Thymus (tissue), 11 donors: ENCODE measurements around the gene IL34. TPM values are rescaled to one million over a fixed set of nuclear protein-coding genes. Genes with fewer than 3 reads are reported as not detected.
A peak's percentile ranks its signal among the peaks of the same experiment; 100 is the strongest.
"Not testable (repeated sequence)": the region's sequence is repeated elsewhere in the genome, so short reads cannot be mapped to it uniquely, and the experiment has no call there.

Experiments used
- DNase-seq, 9 donors: peaks; one replicate each; pipeline ENCODE4 v3.0.0-alpha.2; 2013; ENCODE audit warnings: low spot score in 9 of 9, low read depth in 6 of 9, missing footprints in 1 of 9
- H3K27ac ChIP-seq, 2 donors: one replicate each; pipeline ENCODE4 v1.5.1; 2013; ENCODE audit warnings: control low read depth in 1 of 2, low read depth in 1 of 2, low read length in 1 of 2, mild to moderate bottlenecking in 1 of 2, moderate library complexity in 1 of 2
- H3K27me3 ChIP-seq, 2 donors: one replicate each; pipeline ENCODE4 v1.5.1; 2013; ENCODE audit warnings: low read length in 1 of 2; ENCODE audit not compliant: control insufficient read depth in 2 of 2, insufficient read depth in 1 of 2
- H3K36me3 ChIP-seq, 2 donors: one replicate each; pipeline ENCODE4 v1.5.1; 2013; ENCODE audit warnings: low read length in 1 of 2, mild to moderate bottlenecking in 1 of 2, moderate library complexity in 1 of 2; ENCODE audit not compliant: control insufficient read depth in 2 of 2, insufficient read depth in 2 of 2
- H3K4me1 ChIP-seq, 2 donors: one replicate each; pipeline ENCODE4 v1.5.1; 2013; ENCODE audit warnings: low read length in 2 of 2; ENCODE audit not compliant: control insufficient read depth in 2 of 2, insufficient read depth in 2 of 2
- H3K4me3 ChIP-seq, 2 donors: one replicate each; pipeline ENCODE4 v1.5.1; 2013; ENCODE audit warnings: low read length in 2 of 2, control low read depth in 1 of 2, mild to moderate bottlenecking in 1 of 2
- H3K9me3 ChIP-seq, 2 donors: one replicate each; pipeline ENCODE4 v1.5.1; 2013; ENCODE audit warnings: low read length in 1 of 2, mild to moderate bottlenecking in 1 of 2; ENCODE audit not compliant: control insufficient read depth in 2 of 2, insufficient read depth in 1 of 2
- WGBS: extraction: QIAGEN DNeasy Blood & Tissue Kit; methylation state at CpG from one replicate; pipeline ENCODE4 v1.1.7; 2013; 5-methylcytosine and 5-hydroxymethylcytosine counted together
- polyA plus RNA-seq: library from polyadenylated mRNA; stranded (reverse); fragments of 200-250 nt; gene quantifications from one replicate; pipeline ENCODE4 v1.2.3, GENCODE V29; 2013
- total RNA-seq: library from RNA; stranded (reverse); fragments of 120-200 nt; gene quantifications from one replicate; pipeline ENCODE4 v1.2.4, GENCODE V29; 2013
- donor health status: healthy.

The IL34 gene
- total and polyA plus RNA-seq, 2 donors, result 4.7 to 10.1 TPM

- H3K27me3 ChIP-seq, H3K9me3 ChIP-seq, H3K4me3 ChIP-seq, H3K27ac ChIP-seq, H3K4me1 ChIP-seq, DNase-seq: not testable (repeated sequence)
- peaks cover 78 to 82% of the 10 kb centered on the region in 2 donors for H3K36me3 ChIP-seq
- 98% methylated on average over 4 of the region's 4 CpGs for WGBS
These were observed 24.6 kb downstream of the IL34 start for GRCh38 chr16:70670938-70671337.

GRCh38 chr16:70674221-70675014 is 28.1 kb downstream of the IL34 start:
- H3K27me3 ChIP-seq, result no peaks in the 10 kb centered on the region
- WGBS, result 96% methylated on average over 18 of the region's 18 CpGs
- no peak for DNase-seq
- H3K27ac ChIP-seq, result no peak overlapping the region
- H3K9me3 ChIP-seq, result no peaks in the 10 kb centered on the region
- H3K36me3 ChIP-seq, result peaks cover 86 to 87% of the 10 kb centered on the region in 2 donors
- no peaks in the 10 kb centered on the region for H3K4me1 ChIP-seq
- H3K4me3 ChIP-seq, result no peak overlapping the region

GRCh38 chr16:70675851-70676513 is 29.6 kb downstream of the IL34 start:
- Histone ChIP-seq H3K27ac (peak overlapping the region in 1 of 2 donors; percentile 2), H3K9me3 (no peaks in the 10 kb centered on the region), H3K4me3 (no peak overlapping the region), H3K4me1 (peaks cover 0 to 10% of the 10 kb centered on the region in 2 donors), H3K36me3 (peaks cover 84 to 87% of the 10 kb centered on the region in 2 donors), H3K27me3 (no peaks in the 10 kb centered on the region)
- no peak for DNase-seq
- WGBS, result 98% methylated on average over 7 of the region's 7 CpGs

DNA sequence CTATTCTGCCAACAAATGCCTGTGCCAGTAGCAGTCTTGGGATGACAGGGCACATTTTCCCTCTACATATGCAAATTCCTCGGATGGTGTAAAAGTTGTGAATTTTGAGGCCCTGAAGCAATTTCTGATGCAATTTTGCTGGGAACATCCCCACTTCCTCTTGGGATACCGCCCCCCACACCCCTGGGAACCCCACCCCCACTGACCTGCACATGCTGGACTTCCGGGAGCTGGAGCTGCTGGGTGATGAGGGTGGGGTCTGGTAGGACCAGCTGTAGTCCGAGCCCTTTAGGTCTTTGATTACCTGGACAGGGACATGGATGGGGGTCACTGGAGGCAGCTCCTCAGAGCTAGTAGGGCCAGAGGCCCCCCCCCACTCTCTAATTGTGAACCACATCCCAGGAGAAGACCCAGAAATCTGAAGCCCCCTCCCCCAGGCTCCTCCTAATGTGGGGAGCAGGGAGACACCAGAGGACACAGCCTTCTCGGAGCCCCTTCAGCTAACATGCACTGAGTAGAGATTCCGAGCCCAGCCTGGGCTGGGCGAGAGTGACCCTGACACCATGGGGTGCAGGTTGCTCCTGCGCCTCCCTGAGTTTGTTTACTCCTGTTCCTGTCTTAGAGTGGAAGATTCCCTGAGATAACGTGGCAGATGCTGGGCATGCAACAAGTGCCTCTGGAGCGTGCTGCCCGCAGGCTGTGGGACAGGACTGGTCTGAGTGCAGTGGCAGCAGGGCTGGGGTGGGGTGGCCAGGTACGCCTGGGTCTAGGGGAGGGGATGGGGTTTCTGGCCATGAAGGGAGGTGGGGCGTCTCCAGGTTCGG is 30.5 kb downstream of the IL34 start:
- 95% methylated on average over 14 of the region's 14 CpGs for WGBS
- H3K36me3 ChIP-seq, result peaks cover 78 to 80% of the 10 kb centered on the region in 2 donors
- H3K27ac ChIP-seq, result no peak overlapping the region

GRCh38 chr16:70677499-70678120 is 31.3 kb downstream of the IL34 start:
- 98% methylated on average over 15 of the region's 15 CpGs for WGBS
- Histone ChIP-seq H3K27ac (no peak overlapping the region), H3K4me1 (peaks cover 16 to 26% of the 10 kb centered on the region in 2 donors), H3K4me3 (no peak overlapping the region), H3K36me3 (peaks cover 74 to 76% of the 10 kb centered on the region in 2 donors), H3K9me3 (no peaks in the 10 kb centered on the region), H3K27me3 (no peaks in the 10 kb centered on the region)
- no peak for DNase-seq

More for the DNA sequence above, 30.5 kb downstream of the IL34 start:
- H3K9me3 ChIP-seq, result no peaks in the 10 kb centered on the region
- DNase-seq, result no peak
- H3K4me1 ChIP-seq, result peaks cover 8 to 19% of the 10 kb centered on the region in 2 donors
- no peaks in the 10 kb centered on the region for H3K27me3 ChIP-seq
- H3K4me3 ChIP-seq, result no peak overlapping the region

DNA sequence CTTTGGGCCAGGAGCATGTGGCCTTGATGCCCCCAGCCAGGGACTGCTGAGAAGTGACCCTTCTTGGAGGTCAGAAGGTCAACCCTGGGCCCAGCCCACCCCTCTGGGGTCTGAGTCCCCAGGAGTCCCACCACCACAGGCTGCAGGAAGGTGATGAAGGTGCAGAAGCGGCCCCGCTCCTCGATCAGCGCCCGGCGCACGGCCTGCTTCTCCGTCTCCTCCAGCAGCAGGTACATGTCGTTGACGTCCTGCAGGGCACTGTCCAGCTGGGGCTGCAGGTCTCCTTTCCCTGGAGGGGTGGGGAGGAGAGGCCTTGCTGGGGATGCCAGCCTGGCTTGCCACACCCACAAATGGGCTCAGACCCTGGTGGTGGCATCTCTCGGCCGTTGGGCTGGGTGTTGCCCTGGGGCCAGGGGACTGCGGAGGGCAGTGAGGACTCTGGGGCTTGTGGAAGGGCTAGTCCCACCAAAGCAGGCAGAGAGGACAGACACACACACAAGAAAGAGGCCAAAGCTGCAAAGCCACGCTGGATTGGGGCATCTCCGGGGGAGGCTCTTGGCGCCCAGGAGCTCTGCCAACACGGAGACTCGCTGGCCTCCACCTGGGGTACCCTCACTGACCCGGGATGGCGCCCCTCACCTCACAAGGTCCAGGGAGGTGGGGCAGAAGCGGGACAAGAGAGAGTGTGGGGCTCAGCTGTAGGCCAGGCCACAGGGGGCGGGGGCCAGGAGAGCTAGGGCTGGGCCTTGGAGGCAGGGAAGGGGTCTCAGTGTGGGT is 31.9 kb downstream of the IL34 start:
- H3K27ac ChIP-seq, result no peak overlapping the region
- no peaks in the 10 kb centered on the region for H3K9me3 ChIP-seq
- DNase-seq, result no peak
- 93% methylated on average over 22 of the region's 22 CpGs for WGBS
- no peak overlapping the region for H3K4me3 ChIP-seq
- H3K4me1 ChIP-seq, result peaks cover 23 to 33% of the 10 kb centered on the region in 2 donors
- no peaks in the 10 kb centered on the region for H3K27me3 ChIP-seq
- H3K36me3 ChIP-seq, result peaks cover 74% of the 10 kb centered on the region in 2 donors

DNA sequence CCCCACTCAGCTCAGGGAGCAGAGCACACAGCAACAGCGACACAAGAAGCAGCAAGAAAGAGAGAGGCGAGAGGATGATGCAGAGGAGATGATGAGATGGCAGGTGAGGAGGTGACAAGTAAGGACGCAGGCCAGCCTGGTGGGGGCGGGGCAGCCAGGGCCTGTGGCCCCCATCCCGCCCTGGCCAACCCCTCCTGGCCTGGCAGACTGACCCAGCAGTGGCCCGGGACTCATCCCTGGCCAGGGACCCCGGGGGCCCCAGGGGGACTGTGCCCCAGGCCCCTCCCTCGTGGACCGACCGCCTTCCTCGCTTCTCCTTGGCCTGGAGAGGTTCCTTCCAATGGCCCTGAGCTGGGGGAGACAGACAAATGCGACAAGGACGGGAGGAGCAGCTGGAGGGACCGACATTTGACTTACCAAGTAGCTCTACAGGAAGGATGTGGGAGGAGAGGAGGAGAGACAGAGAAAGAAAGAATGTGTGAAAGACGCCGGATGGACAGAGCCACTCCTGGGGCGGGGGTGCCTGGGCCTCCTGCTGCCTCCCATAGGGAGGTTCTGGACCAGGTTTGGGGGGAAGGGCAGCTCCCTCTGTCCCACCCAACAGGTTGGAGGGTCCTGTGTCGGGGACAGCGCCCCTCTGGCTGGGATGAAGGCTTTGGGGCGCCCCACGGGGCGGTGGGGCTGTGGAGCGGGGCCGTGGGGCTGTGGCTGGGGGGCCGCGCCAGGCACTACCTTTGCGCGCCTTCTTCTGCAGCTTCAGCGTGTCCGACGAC is 32.7 kb downstream of the IL34 start:
- Histone ChIP-seq H3K9me3 (no peaks in the 10 kb centered on the region), H3K27me3 (no peaks in the 10 kb centered on the region), H3K4me1 (peaks cover 29 to 41% of the 10 kb centered on the region in 2 donors), H3K27ac (no peak overlapping the region), H3K4me3 (no peak overlapping the region), H3K36me3 (peaks cover 72 to 74% of the 10 kb centered on the region in 2 donors)
- no peak for DNase-seq
- 94% methylated on average over 31 of the region's 31 CpGs for WGBS
